Gastrocnemius medialis (tissue), 4 donors: ENCODE measurements around the gene PRKCQ. TPM values are rescaled to one million over a fixed set of nuclear protein-coding genes. Genes with fewer than 3 reads are reported as not detected.
A peak's percentile ranks its signal among the peaks of the same experiment; 100 is the strongest.

Experiments
- ATAC-seq, 2 donors: fragments of 150-250 bp; one replicate each; pipeline ENCODE4 v1.9.1; 2016
- DNase-seq, 2 donors: peaks; one replicate each; pipeline ENCODE4 v3.0.0-alpha.2; 2019
- H3K27ac ChIP-seq, 4 donors: fragments of 200-600 bp; sonication (generic); 1 replicate in 1 of 4; 2 replicates in 3 of 4; pipeline ENCODE4 v1.5.1; 2016 to 2018; ENCODE audit warnings: mild to moderate bottlenecking in 2 of 4, moderate library complexity in 1 of 4
- H3K27me3 ChIP-seq, 3 donors: fragments of 200-600 bp; sonication (generic) in 2 of 3; 1 replicate in 1 of 3; 2 replicates in 2 of 3; pipeline versions ENCODE4 v1.5.1 to v1.6.0; 2016 to 2019; ENCODE audit warnings: mild to moderate bottlenecking in 1 of 3, moderate library complexity in 1 of 3
- H3K36me3 ChIP-seq, 2 donors: fragments of 200-600 bp; sonication (generic) in 1 of 2; one replicate each; pipeline ENCODE4 v1.5.1; 2017 to 2018
- H3K4me1 ChIP-seq, 2 donors: fragments of 200-600 bp; sonication (generic) in 1 of 2; one replicate each; pipeline ENCODE4 v1.5.1; 2016 to 2017; ENCODE audit warnings: mild to moderate bottlenecking in 2 of 2
- H3K4me3 ChIP-seq, 4 donors: fragments of 200-600 bp; sonication (generic) in 3 of 4; 1 replicate in 1 of 4; 2 replicates in 3 of 4; pipeline ENCODE4 v1.5.1; 2016 to 2019; ENCODE audit warnings: mild to moderate bottlenecking in 2 of 4
- H3K9me3 ChIP-seq, 3 donors: fragments of 200-600 bp; sonication (generic) in 2 of 3; 1 replicate in 1 of 3; 2 replicates in 2 of 3; pipeline ENCODE4 v1.5.1; 2016 to 2019
- POLR2A ChIP-seq, 2 donors: fragments of 450-650 bp; IDR thresholded peaks; one replicate each; pipeline ENCODE4 v1.6.1; 2017; ENCODE audit warnings: antibody characterized with exemption in 2 of 2, mild to moderate bottlenecking in 2 of 2, moderate library complexity in 2 of 2
- in situ Hi-C, 4 donors: fragments of 200-750 bp; cut with MboI; loops; one replicate each; pipeline versions ENCODE4 v1.15.0 to v1.8.0; 2017; ENCODE audit warnings: low sequenced_read_pairs in 4 of 4
- intact Hi-C: fragments of 100-400 bp; cut with DNase I; formaldehyde crosslinking; loops from one replicate; pipeline ENCODE4 v1.15.1; 2023; ENCODE audit warnings: low total_unique reads
- total RNA-seq, 4 donors: library from RNA; depleted of rRNA; stranded (reverse); fragments of >200 nt; gene quantifications; one replicate each; pipeline versions ENCODE4 v1.1.0 to v1.2.3, GENCODE V29; 2016
- TF ChIP-seq, protein P1 (sequence below), 5 experiments: fragments of 450-650 bp in 3 of 5; fragments of 200-600 bp in 2 of 5; sonication (generic) in 2 of 5; IDR thresholded peaks in 4 of 5; conservative IDR thresholded peaks in 1 of 5; 1 replicate in 4 of 5; 2 replicates in 1 of 5; pipeline ENCODE4 v1.5.1; 2016 to 2019; ENCODE audit warnings: antibody characterized with exemption in 5 of 5, mild to moderate bottlenecking in 3 of 5, moderate library complexity in 3 of 5

Gene PRKCQ
- total RNA-seq, 4 donors from 2014 or later: 25.8 to 70.7 (median 38.8) TPM

DNA sequence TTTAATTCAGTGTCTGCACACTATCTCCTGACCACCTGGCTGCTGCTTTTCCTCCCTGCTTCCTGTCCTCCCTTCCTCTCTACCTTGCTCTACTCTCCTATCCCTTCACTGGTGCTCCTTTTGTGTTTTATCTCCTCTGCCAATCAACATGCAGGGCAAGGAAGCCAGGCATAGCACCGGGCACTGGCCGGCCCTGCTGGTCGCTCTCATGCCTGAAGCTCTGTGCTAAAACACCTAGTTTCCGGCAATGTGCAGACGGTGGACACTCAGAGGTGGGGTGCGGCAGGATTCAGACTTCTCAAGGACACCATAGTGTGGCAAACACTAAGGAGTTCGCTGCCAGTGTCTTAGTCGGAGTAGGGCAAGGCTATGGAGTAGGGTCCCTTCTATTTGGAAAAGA, 177.1 kb downstream of the PRKCQ start:
- intact Hi-C loops: loop anchor here (10.0 kb wide), 1 partner anchor 1002 kb away; no protein-coding TSS in a partner anchor
- Histone ChIP-seq H3K27me3 (no peaks in the 10 kb centered on the region), H3K4me3 (no peak overlapping the region), H3K36me3 (no peaks in the 10 kb centered on the region), H3K9me3 (no peaks in the 10 kb centered on the region), H3K27ac (no peak overlapping the region), H3K4me1 (peaks cover 9 to 18% of the 10 kb centered on the region in 2 donors)
- no peak for TF ChIP-seq POLR2A (IDR thresholded peaks at IDR 0.05)
- TF ChIP-seq, protein P1, sequence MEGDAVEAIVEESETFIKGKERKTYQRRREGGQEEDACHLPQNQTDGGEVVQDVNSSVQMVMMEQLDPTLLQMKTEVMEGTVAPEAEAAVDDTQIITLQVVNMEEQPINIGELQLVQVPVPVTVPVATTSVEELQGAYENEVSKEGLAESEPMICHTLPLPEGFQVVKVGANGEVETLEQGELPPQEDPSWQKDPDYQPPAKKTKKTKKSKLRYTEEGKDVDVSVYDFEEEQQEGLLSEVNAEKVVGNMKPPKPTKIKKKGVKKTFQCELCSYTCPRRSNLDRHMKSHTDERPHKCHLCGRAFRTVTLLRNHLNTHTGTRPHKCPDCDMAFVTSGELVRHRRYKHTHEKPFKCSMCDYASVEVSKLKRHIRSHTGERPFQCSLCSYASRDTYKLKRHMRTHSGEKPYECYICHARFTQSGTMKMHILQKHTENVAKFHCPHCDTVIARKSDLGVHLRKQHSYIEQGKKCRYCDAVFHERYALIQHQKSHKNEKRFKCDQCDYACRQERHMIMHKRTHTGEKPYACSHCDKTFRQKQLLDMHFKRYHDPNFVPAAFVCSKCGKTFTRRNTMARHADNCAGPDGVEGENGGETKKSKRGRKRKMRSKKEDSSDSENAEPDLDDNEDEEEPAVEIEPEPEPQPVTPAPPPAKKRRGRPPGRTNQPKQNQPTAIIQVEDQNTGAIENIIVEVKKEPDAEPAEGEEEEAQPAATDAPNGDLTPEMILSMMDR (IDR thresholded peaks at IDR 0.05 in 4 of 5, conservative IDR thresholded peaks at IDR 0.05 in 1 of 5): no peak
- ATAC-seq (no peak), DNase-seq (no peak)
- in situ Hi-C loops: loop anchor here in 2 of 4 donors (5.0 to 25.0 kb wide), 3 partner anchors 188 to 1009 kb away; partner anchors contain the start of gene SFMBT2 (in 1 of the 2)

DNA sequence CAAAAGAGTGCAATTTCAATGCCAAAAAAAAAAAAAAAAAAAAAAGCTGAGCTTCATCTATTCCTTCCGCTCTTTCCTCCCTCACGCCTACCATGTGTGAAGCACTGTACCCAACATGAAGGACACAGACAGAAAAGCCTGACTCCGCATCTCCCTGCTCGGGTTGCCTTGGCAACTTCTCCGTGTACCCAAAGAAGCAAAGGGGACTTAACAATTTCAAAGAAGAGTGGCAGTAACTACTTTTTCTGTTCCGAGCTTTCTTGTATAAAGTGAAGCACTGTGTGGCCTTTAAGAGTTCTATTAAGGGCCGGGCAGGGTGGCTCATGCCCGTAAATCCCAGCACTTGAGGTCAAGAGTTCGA, 177.7 kb downstream of the PRKCQ start:
- in situ Hi-C loops: loop anchor here in 2 of 4 donors (5.0 to 25.0 kb wide), 3 partner anchors 188 to 1010 kb away; partner anchors contain the start of gene SFMBT2 (in 1 of the 2)
- Histone ChIP-seq H3K4me3 (no peak overlapping the region), H3K27me3 (no peaks in the 10 kb centered on the region), H3K36me3 (no peaks in the 10 kb centered on the region), H3K27ac (no peak overlapping the region), H3K9me3 (no peaks in the 10 kb centered on the region), H3K4me1 (peaks cover 9 to 18% of the 10 kb centered on the region in 2 donors)
- intact Hi-C loops: loop anchor here (10.0 kb wide), 1 partner anchor 1002 kb away; no protein-coding TSS in a partner anchor
- TF ChIP-seq, protein P1 (IDR thresholded peaks at IDR 0.05 in 4 of 5, conservative IDR thresholded peaks at IDR 0.05 in 1 of 5): no peak
- TF ChIP-seq POLR2A (IDR thresholded peaks at IDR 0.05): no peak
- ATAC-seq (no peak), DNase-seq (no peak)

DNA sequence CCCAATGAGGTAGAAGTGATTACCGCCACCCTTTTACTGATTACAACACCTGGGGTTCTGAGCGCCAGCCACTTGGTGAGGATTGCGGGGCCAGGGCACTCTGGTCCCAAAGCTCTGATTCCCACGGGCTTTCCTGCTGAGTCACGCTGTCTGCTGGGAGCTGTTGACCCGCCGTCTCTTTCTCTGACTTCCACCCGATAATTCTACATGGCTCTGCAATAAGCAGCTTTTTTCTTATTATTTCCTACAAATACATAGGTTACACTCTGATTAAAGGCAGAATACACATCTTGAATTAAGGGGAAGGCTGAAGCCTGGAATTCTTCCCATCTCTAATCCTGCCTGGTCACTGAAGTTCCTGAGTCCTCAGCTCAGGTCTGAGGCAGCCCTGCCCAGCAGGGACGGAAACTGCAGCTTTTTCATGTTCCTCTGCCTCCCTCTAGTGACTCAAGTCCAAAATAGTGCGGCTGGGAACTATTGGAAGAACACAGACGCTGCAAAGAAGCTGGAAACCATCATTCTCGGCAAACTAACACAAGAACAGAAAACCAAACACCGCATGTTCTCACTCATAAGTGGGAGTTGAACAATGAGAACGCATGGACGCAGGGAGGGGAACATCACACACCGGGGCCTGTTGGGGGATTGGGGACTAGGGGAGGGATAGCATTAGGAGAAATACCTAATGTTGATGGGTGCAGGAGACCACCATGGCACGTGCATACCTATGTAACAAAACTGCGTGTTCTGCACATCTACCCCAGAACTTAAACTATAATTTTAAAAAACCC, 178.3 kb downstream of the PRKCQ start:
- peak overlapping the region; percentile 73 to 84 (median 76) for H3K27ac ChIP-seq
- intact Hi-C loops: loop anchor here (1.0 to 10.0 kb wide), 5 partner anchors 199 to 1003 kb away; partner anchors contain the start of gene PFKFB3

DNA sequence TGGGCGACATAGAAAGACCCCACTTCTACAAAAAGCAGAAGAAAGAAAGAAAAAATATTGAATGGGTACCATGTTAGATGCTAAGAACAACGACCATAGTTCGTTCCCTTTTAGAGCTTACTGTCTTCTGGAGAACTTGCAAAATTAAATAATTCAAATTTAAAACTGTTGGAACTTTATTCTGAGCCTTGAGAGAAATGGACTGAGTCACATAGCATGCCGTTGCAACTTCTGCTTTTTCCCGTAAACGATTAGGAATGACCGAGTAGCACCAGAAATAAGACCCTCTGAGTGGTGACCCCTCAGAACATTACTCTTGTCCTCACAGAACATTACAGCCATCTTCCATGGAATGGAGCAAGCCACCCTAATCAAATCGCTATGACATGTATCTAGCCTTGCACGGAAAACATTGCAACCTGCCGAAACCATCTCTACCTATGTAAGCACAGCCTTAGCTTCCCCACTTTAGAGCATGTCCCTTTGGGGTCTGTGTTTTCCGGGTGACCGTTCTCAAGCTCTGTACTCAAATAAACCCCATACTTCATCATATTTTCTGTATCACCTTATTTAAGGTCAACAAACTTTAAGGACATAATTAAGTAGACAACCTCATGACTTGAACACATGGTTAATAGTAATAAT, 179.1 kb downstream of the PRKCQ start:
- in situ Hi-C loops: loop anchor here in 2 of 4 donors (5.0 to 25.0 kb wide), 3 partner anchors 186 to 1011 kb away; partner anchors contain the start of gene SFMBT2 (in 1 of the 2)
- Histone ChIP-seq H3K4me3 (peak overlapping the region in 3 of 4 donors; percentile 31 to 53 (median 51)), H3K36me3 (no peaks in the 10 kb centered on the region), H3K27ac (peak overlapping the region; percentile 73 to 84 (median 76)), H3K9me3 (no peaks in the 10 kb centered on the region), H3K27me3 (no peaks in the 10 kb centered on the region), H3K4me1 (peaks cover 9 to 18% of the 10 kb centered on the region in 2 donors)
- intact Hi-C loops: loop anchor here (1.0 to 10.0 kb wide), 5 partner anchors 199 to 1004 kb away; partner anchors contain the start of gene PFKFB3
- ATAC-seq (peak in 1 of 2 donors; percentile 2), DNase-seq (no peak)
- TF ChIP-seq, protein P1 (IDR thresholded peaks at IDR 0.05 in 4 of 5, conservative IDR thresholded peaks at IDR 0.05 in 1 of 5): no peak
- TF ChIP-seq POLR2A (IDR thresholded peaks at IDR 0.05): no peak

More for the DNA sequence above, 178.3 kb downstream of the PRKCQ start:
- in situ Hi-C loops: loop anchor here in 2 of 4 donors (5.0 to 25.0 kb wide), 3 partner anchors 187 to 1011 kb away; partner anchors contain the start of gene SFMBT2 (in 1 of the 2)
- no peaks in the 10 kb centered on the region for H3K27me3 ChIP-seq
- no peaks in the 10 kb centered on the region for H3K36me3 ChIP-seq
- no peaks in the 10 kb centered on the region for H3K9me3 ChIP-seq
- ATAC-seq: peak; percentile 95 to 96
- H3K4me3 ChIP-seq: peak overlapping the region; percentile 31 to 53 (median 49)
- TF ChIP-seq, protein P1 (IDR thresholded peaks at IDR 0.05 in 4 of 5, conservative IDR thresholded peaks at IDR 0.05 in 1 of 5): peak; percentile 62 to 79 (median 76)
- TF ChIP-seq POLR2A (IDR thresholded peaks at IDR 0.05): no peak
- DNase-seq: peak; percentile 68 to 78
- peaks cover 9 to 18% of the 10 kb centered on the region in 2 donors for H3K4me1 ChIP-seq
